GM19468 (cell line): ENCODE data around the gene HRH3.

Experiments used
- ATAC-seq: cut with Tn5 transposase; IDR thresholded peaks from one replicate; pipeline ENCODE4 v1.9.1; 2021; ENCODE audit warnings: mild to moderate bottlenecking, moderate library complexity, moderate number of reproducible peaks; ENCODE audit not compliant: unreplicated experiment; ENCODE audit errors: extremely low read depth

Gene HRH3

DNA sequence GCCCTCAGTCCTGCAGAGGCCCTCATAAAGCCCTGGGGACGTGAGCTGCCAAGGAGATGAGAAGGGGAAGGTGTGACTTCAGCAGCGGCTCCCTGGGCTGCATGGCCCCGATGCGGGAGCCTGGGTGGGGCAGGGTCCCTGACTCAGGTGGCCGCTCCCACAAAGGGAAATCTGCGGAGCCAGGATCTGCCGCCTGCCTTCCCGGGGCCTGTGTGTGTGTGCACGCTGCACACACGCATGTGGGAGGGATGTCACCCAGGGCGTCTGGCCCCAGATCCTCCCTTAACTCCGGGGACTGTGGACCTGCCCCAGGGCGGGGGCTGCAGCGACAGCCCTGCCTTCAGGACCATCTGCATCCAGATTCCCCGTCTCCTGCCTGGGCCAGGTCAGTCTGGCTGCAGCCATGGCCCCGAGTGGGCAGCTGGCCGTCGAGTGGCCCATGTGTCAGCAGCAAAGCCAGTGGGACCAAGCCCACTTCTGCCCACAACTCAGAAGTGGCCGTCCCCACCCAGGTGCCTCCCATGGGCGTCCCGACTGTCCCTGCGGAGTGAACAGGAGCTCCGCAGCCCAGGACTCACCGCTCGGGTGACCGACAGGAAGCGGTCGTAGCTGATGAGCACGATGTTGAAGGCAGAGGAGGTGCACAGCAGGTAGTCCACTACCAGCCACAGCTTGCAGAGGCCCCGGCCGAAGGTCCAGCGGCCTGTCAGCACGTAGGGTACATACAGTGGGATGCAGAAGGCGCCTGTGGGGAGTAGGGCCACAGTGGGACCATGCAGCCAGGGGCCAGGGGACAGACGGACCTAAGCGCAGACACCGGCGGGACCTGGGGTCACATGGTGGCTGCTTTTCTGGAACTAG lies 1.9 kb downstream of the HRH3 start:
- no peak for ATAC-seq

GRCh38 chr20:62216636-62217566 lies 3.2 kb downstream of the HRH3 start:
- no peak for ATAC-seq

- ATAC-seq, result no peak
Observed at GRCh38 chr20:62215991-62216635, 4.0 kb downstream of the HRH3 start.

DNA sequence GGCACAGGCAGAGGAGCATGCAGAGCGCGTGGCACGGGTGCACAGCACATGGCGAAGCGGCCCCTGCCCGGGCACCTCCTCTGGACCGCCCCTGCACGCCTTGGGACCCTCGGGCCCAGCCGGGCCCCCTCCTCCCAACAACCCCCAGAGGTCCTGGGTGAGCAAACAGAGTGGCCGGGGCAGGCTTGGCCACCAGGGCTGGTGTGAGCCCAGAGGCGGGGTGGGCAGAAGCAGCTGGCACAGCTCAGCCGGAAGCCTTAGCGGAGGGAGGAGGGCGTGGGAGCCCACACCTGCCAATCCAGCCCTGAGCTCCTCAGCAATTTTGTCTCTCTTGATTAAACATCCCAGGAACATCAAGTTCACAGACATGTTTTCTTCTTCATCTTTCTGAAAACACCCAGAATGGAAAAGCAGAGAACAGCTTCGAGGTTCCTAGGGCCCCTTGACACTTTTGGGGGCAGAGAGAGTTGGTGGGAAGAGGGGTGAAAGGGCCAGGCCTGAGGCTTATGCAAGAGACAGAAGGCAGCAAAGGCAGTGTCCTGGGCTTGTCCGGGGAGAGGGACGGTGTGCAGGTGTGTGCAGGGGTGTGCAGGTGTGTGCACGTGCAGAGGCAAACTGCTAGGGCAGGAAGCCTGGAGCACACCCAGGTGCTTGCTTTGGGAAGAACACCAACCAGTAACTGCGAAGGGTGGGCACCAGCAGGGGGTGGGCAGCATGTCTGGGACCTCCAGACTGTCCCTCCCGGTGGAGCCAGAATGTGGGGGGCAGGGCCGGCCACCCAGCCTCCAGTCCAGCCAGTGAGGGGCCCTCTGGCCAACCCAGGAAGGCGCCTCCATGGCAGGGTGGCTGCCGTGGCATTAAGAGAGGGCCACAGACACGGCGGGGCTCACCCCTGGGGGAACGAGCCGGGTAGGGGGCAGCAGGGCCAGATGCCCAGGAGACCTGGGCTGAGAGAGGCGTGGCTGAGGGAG lies 4.8 kb downstream of the HRH3 start:
- no peak for ATAC-seq

GRCh38 chr20:62214067-62214466 lies 6.0 kb downstream of the HRH3 start:
- no peak for ATAC-seq

DNA sequence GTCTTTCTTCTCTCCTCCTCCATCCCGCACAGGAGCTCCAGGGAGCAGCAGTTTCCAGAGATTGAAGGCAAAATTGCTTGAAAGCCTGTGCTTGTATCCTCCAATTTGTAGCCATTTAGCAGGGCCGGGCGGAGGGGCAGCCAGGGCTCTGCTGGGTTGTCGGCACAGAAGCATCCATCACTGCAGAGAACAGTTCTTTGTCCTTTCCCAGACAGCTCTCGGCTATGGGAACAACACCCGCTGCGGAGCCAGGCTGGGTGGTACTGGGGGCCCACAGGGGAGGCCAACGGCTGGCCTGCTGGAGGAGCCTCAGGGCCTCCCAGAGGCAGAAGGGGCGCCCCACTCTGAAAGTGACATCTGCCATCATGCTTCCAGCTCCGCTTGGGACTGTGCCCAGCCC lies 7.8 kb downstream of the HRH3 start:
- ATAC-seq, result no peak

DNA sequence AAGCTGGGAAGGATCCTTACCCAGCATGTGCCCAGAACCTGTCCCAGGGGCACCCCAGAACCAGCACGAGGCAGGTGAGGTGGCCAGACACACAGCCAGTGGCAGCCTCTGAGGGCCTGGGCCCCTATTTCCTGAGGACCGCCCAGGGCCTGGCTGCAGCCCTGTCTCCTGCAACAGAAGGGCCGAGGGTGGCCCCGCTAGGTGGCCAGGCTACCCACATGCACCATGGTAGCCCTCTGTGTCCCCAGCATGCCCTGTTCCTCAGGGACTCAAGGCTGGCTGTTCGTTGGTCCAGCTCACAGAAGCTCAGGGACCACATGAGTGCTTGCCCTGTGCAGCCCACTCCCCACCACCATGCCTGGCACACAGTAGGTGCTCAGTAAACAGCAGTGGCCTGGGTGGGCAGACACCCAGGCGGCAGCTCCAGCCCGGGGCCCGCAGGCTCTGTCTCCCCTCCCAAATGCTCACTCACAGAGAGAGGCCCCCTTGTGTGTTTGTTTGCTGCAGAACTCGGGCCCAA lies 8.2 kb downstream of the HRH3 start:
- no peak for ATAC-seq

DNA sequence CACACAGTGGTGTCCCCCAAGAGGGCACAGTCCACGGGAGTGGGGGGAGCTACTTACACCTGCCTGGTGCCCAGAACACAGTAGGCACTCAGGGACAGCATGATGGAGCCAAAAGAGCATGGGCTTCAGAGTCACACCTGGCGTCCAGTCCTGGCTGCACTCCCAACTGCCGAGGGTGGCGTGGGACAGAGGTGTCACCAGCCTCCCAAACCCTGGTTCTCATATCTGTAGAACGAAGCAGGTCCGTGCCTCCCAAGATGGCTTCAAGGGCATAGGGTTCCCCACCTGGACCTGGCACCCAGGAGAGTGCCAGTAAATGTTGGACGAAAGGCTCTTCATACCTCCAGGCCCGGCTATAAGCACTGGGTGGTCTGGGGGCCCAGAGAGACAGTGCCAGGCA lies 8.9 kb downstream of the HRH3 start:
- ATAC-seq, result no peak

DNA sequence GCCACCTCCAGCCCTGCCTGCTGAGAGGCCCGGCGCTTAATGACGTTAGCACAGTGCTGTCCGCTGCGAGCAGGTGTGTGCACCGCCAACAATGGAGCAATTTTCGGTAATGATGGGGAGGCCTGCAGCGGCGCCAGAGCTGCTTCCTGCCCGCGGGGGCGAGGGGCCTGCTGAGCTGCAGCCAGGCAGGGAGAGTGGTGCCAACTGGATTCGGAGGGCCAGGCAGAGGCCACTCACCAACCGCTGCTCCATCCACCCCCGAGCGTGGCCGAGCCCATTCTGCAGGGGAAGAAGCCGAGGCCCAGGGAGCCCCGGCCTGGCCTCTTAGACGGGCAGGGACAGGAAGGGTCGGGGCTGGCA lies 9.6 kb downstream of the HRH3 start:
- no peak for ATAC-seq

DNA sequence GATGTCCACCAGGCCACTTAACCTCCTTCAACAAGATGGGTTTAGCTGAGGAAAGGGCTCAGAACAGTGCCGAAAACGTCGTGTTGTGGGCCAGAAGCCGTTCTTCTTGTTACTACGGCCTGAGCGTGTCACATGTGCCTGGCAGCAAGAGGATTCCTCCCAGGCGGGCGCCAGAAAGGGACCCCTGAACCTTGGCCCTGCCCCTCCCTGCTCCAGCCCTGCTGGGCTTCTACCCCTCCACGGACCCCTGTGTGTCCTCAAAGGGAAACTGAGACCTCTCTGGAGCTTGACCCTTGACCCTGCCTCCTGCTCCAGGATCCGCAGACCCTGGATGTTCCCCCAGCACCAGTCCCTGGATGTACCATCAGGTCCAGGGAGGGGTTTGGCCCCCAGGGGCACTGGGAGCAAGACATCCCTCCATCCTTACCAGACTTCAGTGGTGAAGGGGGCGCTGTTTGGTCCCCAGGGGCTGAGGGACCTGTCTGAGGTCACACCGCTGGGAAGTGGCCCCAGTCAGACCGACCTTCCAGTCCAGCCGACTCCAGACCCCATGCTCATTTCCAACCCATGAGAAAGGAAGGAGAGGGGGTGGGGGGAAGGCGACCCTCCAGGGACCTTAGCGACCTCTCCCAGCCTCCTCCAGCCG lies 10.1 kb downstream of the HRH3 start:
- ATAC-seq, result no peak

GRCh38 chr20:62208795-62209755 lies 11.0 kb downstream of the HRH3 start:
- ATAC-seq, result no peak

GRCh38 chr20:62208061-62208794 lies 11.8 kb downstream of the HRH3 start:
- ATAC-seq, result no peak

- no peak for ATAC-seq
Observed at GRCh38 chr20:62206388-62206775, 13.7 kb downstream of the HRH3 start.

DNA sequence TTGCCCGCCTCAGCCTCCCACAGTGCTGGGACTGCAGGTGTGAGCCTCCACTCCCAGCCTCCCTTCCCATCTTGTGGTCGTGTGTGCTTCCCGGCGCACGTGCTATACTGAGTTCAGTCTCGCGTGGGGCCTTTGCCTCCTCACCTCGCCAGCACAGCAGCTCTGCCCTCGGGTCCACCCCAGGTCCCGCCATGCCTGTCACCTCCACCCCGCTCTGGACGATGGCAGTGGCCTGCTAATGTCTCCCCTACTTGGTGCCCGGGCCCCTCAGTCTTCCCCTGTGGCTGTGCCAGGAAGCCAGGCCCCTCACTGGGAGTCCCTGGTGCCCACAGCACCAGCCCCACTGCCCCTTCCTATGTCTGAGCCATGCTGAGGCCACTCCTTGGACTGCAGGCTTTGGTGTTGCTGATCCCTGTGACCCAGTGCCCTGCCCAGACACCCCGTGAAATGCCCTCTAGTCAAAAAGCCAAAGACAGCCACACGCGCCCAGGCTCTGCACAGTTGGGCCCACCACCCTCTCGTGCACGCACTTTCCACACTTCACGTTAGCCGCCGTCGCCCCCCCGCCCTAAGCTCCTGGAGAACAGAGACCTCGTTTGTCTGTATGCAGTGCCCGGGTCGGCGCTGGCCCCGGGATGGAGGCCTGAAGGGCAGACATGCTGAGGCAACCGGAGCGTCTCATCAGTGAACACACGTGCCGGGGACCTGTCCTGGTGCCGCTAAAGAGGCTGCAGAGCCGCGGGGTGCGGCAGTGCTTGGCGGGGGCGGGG lies 14.3 kb downstream of the HRH3 start:
- no peak for ATAC-seq

GRCh38 chr20:62203378-62204030 lies 16.6 kb downstream of the HRH3 start:
- ATAC-seq, result no peak
